ENCODE data around the gene ASXL2.

The ASXL2 gene

DNA sequence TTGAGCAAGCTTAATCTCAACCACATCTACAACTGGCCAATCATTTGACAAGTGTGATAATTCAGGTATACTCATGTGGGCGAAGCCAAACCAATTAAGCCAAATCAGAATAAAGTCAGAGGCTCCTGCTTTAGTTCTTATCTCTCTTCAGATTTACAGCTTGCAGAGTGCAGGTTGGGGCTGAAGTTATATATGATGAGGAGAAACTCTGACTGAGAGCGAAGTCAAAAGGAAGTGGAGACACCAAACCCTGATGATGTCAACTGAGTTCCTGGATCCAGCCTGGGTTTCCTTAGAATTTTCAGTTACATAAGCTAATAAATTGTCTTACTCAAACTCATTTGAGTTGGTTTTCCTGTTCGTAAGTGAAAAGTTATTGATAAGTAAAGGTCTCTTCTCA is 73.9 kb downstream of the ASXL2 start:
- H3K9me3 ChIP-seq (replicated peaks; ENCODE audit: insufficient read depth, low read length) = no peaks in the 10 kb centered on the region
- H3K79me2 ChIP-seq (ENCODE audit: low read length) = 0 out of 2 replicates have a peak, but pooled peaks cover 4% of the 10 kb centered on the region
- H3K36me3 ChIP-seq (replicated peaks; ENCODE audit: insufficient read depth, low read length) = no peaks in the 10 kb centered on the region; the same call in 1 of the 2 replicates
- no peak overlapping the region for H3K27ac ChIP-seq (ENCODE audit: low read length)
- no peak for TF ChIP-seq EZH2 (optimal IDR thresholded peaks at IDR 0.05; ENCODE audit: low read depth, low read length)
- TF ChIP-seq, protein P1, sequence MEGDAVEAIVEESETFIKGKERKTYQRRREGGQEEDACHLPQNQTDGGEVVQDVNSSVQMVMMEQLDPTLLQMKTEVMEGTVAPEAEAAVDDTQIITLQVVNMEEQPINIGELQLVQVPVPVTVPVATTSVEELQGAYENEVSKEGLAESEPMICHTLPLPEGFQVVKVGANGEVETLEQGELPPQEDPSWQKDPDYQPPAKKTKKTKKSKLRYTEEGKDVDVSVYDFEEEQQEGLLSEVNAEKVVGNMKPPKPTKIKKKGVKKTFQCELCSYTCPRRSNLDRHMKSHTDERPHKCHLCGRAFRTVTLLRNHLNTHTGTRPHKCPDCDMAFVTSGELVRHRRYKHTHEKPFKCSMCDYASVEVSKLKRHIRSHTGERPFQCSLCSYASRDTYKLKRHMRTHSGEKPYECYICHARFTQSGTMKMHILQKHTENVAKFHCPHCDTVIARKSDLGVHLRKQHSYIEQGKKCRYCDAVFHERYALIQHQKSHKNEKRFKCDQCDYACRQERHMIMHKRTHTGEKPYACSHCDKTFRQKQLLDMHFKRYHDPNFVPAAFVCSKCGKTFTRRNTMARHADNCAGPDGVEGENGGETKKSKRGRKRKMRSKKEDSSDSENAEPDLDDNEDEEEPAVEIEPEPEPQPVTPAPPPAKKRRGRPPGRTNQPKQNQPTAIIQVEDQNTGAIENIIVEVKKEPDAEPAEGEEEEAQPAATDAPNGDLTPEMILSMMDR (IDR thresholded peaks at IDR 0.05; ENCODE audit: low read length) = no peak
- no peak for TF ChIP-seq EZH2phosphoT487 (IDR thresholded peaks at IDR 0.05; ENCODE audit: low read length)
- H3K4me2 ChIP-seq (ENCODE audit: low read depth, low read length) = no peak overlapping the region
- no peaks in the 10 kb centered on the region for H3K9me2 ChIP-seq (replicated peaks; ENCODE audit: insufficient read depth, low read length)
- H3K9ac ChIP-seq (ENCODE audit: low read length) = no peak overlapping the region
- H3K4me3 ChIP-seq (ENCODE audit: low read length) = no peak overlapping the region
- H3K4me1 ChIP-seq (ENCODE audit: low read length) = peaks cover 12% of the 10 kb centered on the region; the same call in 1 of the 2 replicates
- H3K27me3 ChIP-seq (replicated peaks; ENCODE audit: insufficient read depth, low read length) = no peaks in the 10 kb centered on the region
- no peak overlapping the region for H2AFZ ChIP-seq (ENCODE audit: low read length)
- no peaks in the 10 kb centered on the region for H3F3A ChIP-seq (ENCODE audit: insufficient read depth, low read length)
- H4K20me1 ChIP-seq (ENCODE audit: insufficient read depth, low read length) = no peaks in the 10 kb centered on the region
- DNase-seq = no peak

DNA sequence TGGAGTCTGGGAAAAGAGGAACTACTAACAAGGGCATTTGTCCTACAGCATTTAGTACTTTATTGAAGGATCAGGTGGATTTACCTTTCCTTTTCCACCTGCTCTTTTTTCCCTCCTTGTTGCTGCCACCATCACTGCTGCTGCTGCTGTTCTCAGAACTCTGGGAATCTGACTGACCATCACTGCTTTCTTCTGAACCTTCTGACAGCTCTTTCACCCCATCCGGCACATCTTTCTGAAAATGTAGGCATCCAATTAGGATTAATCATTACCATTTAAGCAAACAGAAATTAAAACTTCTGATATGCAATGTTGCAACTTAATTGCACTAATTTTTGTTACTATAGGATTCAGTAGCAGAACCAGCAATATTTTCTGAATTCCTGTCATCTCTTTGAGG is 79.0 kb downstream of the ASXL2 start:
- TF ChIP-seq, protein P1 (IDR thresholded peaks at IDR 0.05; ENCODE audit: low read length) = no peak
- TF ChIP-seq EZH2 (optimal IDR thresholded peaks at IDR 0.05; ENCODE audit: low read depth, low read length) (no peak), EZH2phosphoT487 (IDR thresholded peaks at IDR 0.05; ENCODE audit: low read length) (no peak)
- DNase-seq = no peak
- Histone ChIP-seq H2AFZ (ENCODE audit: low read length) (no peak overlapping the region), H3K27me3 (replicated peaks; ENCODE audit: insufficient read depth, low read length) (no peaks in the 10 kb centered on the region), H3K27ac (ENCODE audit: low read length) (no peak overlapping the region), H3K9me3 (replicated peaks; ENCODE audit: insufficient read depth, low read length) (no peaks in the 10 kb centered on the region), H3K36me3 (replicated peaks; ENCODE audit: insufficient read depth, low read length) (no peaks in the 10 kb centered on the region; the same call in 1 of the 2 replicates), H3K79me2 (ENCODE audit: low read length) (0 out of 2 replicates have a peak, but pooled peaks cover 3% of the 10 kb centered on the region), H3K4me2 (ENCODE audit: low read depth, low read length) (no peak overlapping the region), H3K4me3 (ENCODE audit: low read length) (no peak overlapping the region), H3K9ac (ENCODE audit: low read length) (no peak overlapping the region), H3K9me2 (replicated peaks; ENCODE audit: insufficient read depth, low read length) (no peaks in the 10 kb centered on the region), H3K4me1 (ENCODE audit: low read length) (peaks cover 10% of the 10 kb centered on the region), H3F3A (ENCODE audit: insufficient read depth, low read length) (peaks cover 10% of the 10 kb centered on the region; the same call in 1 of the 2 replicates), H4K20me1 (ENCODE audit: insufficient read depth, low read length) (no peaks in the 10 kb centered on the region)

DNA sequence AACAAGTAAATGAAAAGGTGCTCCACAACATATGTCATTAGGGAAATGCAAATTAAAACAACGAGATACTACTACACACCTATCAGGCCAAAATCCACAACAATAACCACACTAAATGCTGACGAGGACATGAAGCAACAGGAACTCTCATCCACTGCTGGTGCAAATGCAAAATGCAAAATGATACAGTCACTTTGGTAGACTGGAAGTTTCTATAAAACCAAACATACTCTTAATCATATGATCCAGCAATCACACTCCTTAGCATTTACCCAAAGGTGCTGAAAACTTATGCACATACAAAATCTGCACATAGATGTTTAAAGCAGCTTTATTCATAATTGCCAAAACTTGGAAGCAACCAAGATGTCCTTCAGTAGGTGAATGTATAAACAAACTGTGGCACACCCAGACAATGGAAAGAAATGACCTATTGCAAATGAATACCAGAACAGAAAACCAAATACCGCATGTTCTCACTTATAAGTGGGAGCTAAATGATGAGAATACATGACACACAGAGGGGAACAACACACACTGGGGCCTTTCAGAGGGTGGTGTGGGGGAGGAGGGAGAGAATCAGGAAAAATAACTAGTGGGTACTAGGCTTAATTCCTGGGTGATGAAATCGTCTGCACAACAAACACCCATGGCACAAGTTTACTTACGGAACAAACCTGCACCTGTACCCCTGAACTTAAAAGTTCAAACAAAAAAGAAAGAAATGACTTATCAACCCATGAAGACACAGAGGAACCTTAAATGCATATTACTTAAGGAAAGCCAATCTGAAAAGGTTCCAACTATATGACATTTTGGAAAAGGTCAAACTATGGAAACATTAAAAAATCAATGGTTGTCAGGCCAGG is 80.4 kb downstream of the ASXL2 start:
- no peak overlapping the region for H3K9ac ChIP-seq (ENCODE audit: low read length)
- no peak overlapping the region for H2AFZ ChIP-seq (ENCODE audit: low read length)
- 0 out of 2 replicates have a peak, but pooled peaks cover 13% of the 10 kb centered on the region for H3K79me2 ChIP-seq (ENCODE audit: low read length)
- H3K4me2 ChIP-seq (ENCODE audit: low read depth, low read length) = no peak overlapping the region
- no peak for DNase-seq
- no peaks in the 10 kb centered on the region for H3K9me3 ChIP-seq (replicated peaks; ENCODE audit: insufficient read depth, low read length)
- H3K9me2 ChIP-seq (replicated peaks; ENCODE audit: insufficient read depth, low read length) = no peaks in the 10 kb centered on the region
- peaks cover 21% of the 10 kb centered on the region for H3K4me1 ChIP-seq (ENCODE audit: low read length)
- H3K27ac ChIP-seq (ENCODE audit: low read length) = no peak overlapping the region
- TF ChIP-seq EZH2phosphoT487 (IDR thresholded peaks at IDR 0.05; ENCODE audit: low read length) (no peak), EZH2 (optimal IDR thresholded peaks at IDR 0.05; ENCODE audit: low read depth, low read length) (no peak)
- TF ChIP-seq, protein P1 (IDR thresholded peaks at IDR 0.05; ENCODE audit: low read length) = no peak
- no peaks in the 10 kb centered on the region for H3K36me3 ChIP-seq (replicated peaks; ENCODE audit: insufficient read depth, low read length)
- no peaks in the 10 kb centered on the region for H4K20me1 ChIP-seq (ENCODE audit: insufficient read depth, low read length)
- H3K27me3 ChIP-seq (replicated peaks; ENCODE audit: insufficient read depth, low read length) = no peaks in the 10 kb centered on the region
- peaks cover 13% of the 10 kb centered on the region; the same call in 1 of the 2 replicates for H3F3A ChIP-seq (ENCODE audit: insufficient read depth, low read length)
- H3K4me3 ChIP-seq (ENCODE audit: low read length) = no peak overlapping the region
